Fibroblast of lung (primary cell): ENCODE measurements around the gene IZUMO1. TPM values are rescaled to one million over a fixed set of nuclear protein-coding genes. Genes with fewer than 3 reads are reported as not detected.
"Not testable (repeated sequence)": the region's sequence is repeated elsewhere in the genome, so short reads cannot be mapped to it uniquely, and the experiment has no call there.

Source experiments
- DNase-seq, 2 donors: peaks; one replicate each; pipeline versions ENCODE4 v3.0.0 to v3.0.0-alpha.2; 2010; ENCODE audit warnings: low read depth in 2 of 2
- H2AFZ ChIP-seq: 2 replicates; pipeline ENCODE4 v1.5.1; 2012; ENCODE audit warnings: low read length, control low read depth, inconsistent platforms
- H3K27ac ChIP-seq: 2 replicates; pipeline ENCODE4 v1.5.1; 2011; ENCODE audit warnings: low read length, control low read depth; ENCODE audit not compliant: insufficient read depth
- H3K27me3 ChIP-seq: 2 replicates; pipeline ENCODE4 v1.5.1; 2011; ENCODE audit warnings: mild to moderate bottlenecking, low read length; ENCODE audit not compliant: control insufficient read depth, insufficient read depth
- H3K36me3 ChIP-seq: 2 replicates; pipeline ENCODE4 v1.5.1; 2011; ENCODE audit warnings: low read length; ENCODE audit not compliant: control insufficient read depth, insufficient read depth
- H3K4me1 ChIP-seq: 2 replicates; pipeline ENCODE4 v1.5.1; 2011; ENCODE audit warnings: low read length; ENCODE audit not compliant: control insufficient read depth, insufficient read depth; ENCODE audit errors: extremely low read depth
- H3K4me2 ChIP-seq: 2 replicates; pipeline ENCODE4 v1.5.1; 2011; ENCODE audit warnings: low read length, control low read depth; ENCODE audit not compliant: insufficient read depth; ENCODE audit errors: extremely low read depth
- H3K4me3 ChIP-seq, 4 experiments: fragments of 200-600 bp in 1 of 4; sonication (generic) in 1 of 4; replicated peaks in 1 of 4; 2 replicates each; pipeline ENCODE4 v1.5.1; 2011 to 2016; ENCODE audit warnings: low read length in 4 of 4, low read depth in 3 of 4, mild to moderate bottlenecking in 3 of 4, control low read depth in 2 of 4, inconsistent platforms in 1 of 4, mixed read lengths in 1 of 4; ENCODE audit not compliant: insufficient read depth in 1 of 4; ENCODE audit errors: control extremely low read depth in 1 of 4
- H3K79me2 ChIP-seq: 2 replicates; pipeline ENCODE4 v1.5.1; 2012; ENCODE audit warnings: mild to moderate bottlenecking, low read length, inconsistent platforms; ENCODE audit not compliant: control insufficient read depth, insufficient read depth
- H3K9ac ChIP-seq: 2 replicates; pipeline ENCODE4 v1.5.1; 2011; ENCODE audit warnings: mild to moderate bottlenecking, low read length, control low read depth; ENCODE audit not compliant: insufficient read depth
- H3K9me3 ChIP-seq: 2 replicates; pipeline ENCODE4 v1.5.1; 2012; ENCODE audit warnings: low read depth, low read length; ENCODE audit not compliant: control insufficient read depth, insufficient read depth
- H4K20me1 ChIP-seq: 2 replicates; pipeline ENCODE4 v1.5.1; 2011; ENCODE audit warnings: low read length; ENCODE audit not compliant: control insufficient read depth, insufficient read depth; ENCODE audit errors: extremely low read depth
- CTCF ChIP-seq, 2 donors: IDR thresholded peaks in 1 of 2; conservative IDR thresholded peaks in 1 of 2; 1 replicate in 1 of 2; 2 replicates in 1 of 2; pipeline ENCODE4 v1.5.1; 2011 to 2012; ENCODE audit warnings: low read length in 2 of 2, control low read depth in 1 of 2, inconsistent platforms in 1 of 2, low read depth in 1 of 2, mild to moderate bottlenecking in 1 of 2
- EZH2 ChIP-seq: IDR thresholded peaks from 2 replicates; pipeline ENCODE4 v1.5.1; 2012; ENCODE audit warnings: low read length, control low read depth, mild to moderate bottlenecking; ENCODE audit errors: missing control alignments
- polyA plus RNA-seq, 2 donors: library from polyadenylated mRNA; depleted of rRNA in 1 of 2; stranded (reverse) in 1 of 2; unstranded in 1 of 2; fragments of >200 nt; gene quantifications; 2 replicates each; pipeline ENCODE4 v1.2.1, GENCODE V29; 2011 to 2012; ENCODE audit warnings: missing spikeins in 1 of 2
- total RNA-seq: library from RNA; depleted of rRNA; stranded (reverse); fragments of >200 nt; gene quantifications from 2 replicates; pipeline ENCODE4 v1.2.1, GENCODE V29; 2014

IZUMO1 gene
- total and polyA plus RNA-seq, 2 donors (not counting 1 experiment from before 2014, with no cell fraction given) = not detected

- Histone ChIP-seq H3K36me3 (no peaks in the 10 kb centered on the region), H2AFZ (no peak overlapping the region), H4K20me1 (no peaks in the 10 kb centered on the region), H3K9me3 (no peaks in the 10 kb centered on the region), H3K27ac (no peak overlapping the region), H3K27me3 (no peaks in the 10 kb centered on the region), H3K79me2 (no peaks in the 10 kb centered on the region), H3K9ac (no peak overlapping the region), H3K4me1 (peaks cover 2% of the 10 kb centered on the region), H3K4me3 (no peak overlapping the region), H3K4me2 (no peak overlapping the region)
- peak; percentile 63 to 74 for DNase-seq
- no peak for TF ChIP-seq EZH2
- no peak for TF ChIP-seq CTCF (conservative IDR thresholded peaks at IDR 0.05 in 1 of 2, IDR thresholded peaks at IDR 0.05 in 1 of 2; ENCODE audit: low read depth in 1 of 2, low read length in 2 of 2)
Observed at GRCh38 chr19:48698046-48698445, 48.7 kb downstream of the IZUMO1 start.

GRCh38 chr19:48696353-48697010 lies 50.2 kb downstream of the IZUMO1 start:
- DNase-seq = no peak
- Histone ChIP-seq H3K4me1 (peaks cover 2% of the 10 kb centered on the region), H3K79me2 (no peaks in the 10 kb centered on the region), H3K4me2 (peak overlapping the region; percentile 51), H3K9ac (peak overlapping the region; percentile 7), H2AFZ (no peak overlapping the region), H3K4me3 (no peak overlapping the region), H4K20me1 (no peaks in the 10 kb centered on the region), H3K36me3 (no peaks in the 10 kb centered on the region), H3K9me3 (no peaks in the 10 kb centered on the region), H3K27me3 (no peaks in the 10 kb centered on the region), H3K27ac (no peak overlapping the region)
- TF ChIP-seq EZH2 = no peak

- Histone ChIP-seq H3K27ac (no peak within 1 kb of the TSS), H3K4me2 (peak within 1 kb of the TSS; percentile 51), H4K20me1 (no peaks in the 10 kb centered on the region), H3K4me1 (peaks cover 2% of the 10 kb centered on the region), H2AFZ (no peak within 1 kb of the TSS), H3K9me3 (no peaks in the 10 kb centered on the region), H3K36me3 (no peaks in the 10 kb centered on the region), H3K9ac (peak within 1 kb of the TSS; percentile 7), H3K27me3 (no peaks in the 10 kb centered on the region), H3K4me3 (no peak within 1 kb of the TSS), H3K79me2 (no peaks in the 10 kb centered on the region)
- TF ChIP-seq CTCF (conservative IDR thresholded peaks at IDR 0.05 in 1 of 2, IDR thresholded peaks at IDR 0.05 in 1 of 2; ENCODE audit: low read depth in 1 of 2, low read length in 2 of 2) = no peak
- TF ChIP-seq EZH2 = no peak
- DNase-seq = no peak
Observed at GRCh38 chr19:48695743-48696352, 50.9 kb downstream of the IZUMO1 start, which contains the start of gene FUT2. FUT2 (plus strand) TSS chr19:48695971; CDS start chr19:48702957, 6,986 bp downstream.

- not testable (repeated sequence) for H2AFZ ChIP-seq, H3K9ac ChIP-seq, H3K4me3 ChIP-seq, H3K4me1 ChIP-seq, H3K27ac ChIP-seq, H3K79me2 ChIP-seq, H4K20me1 ChIP-seq, H3K36me3 ChIP-seq, H3K9me3 ChIP-seq, DNase-seq, H3K4me2 ChIP-seq, H3K27me3 ChIP-seq
Observed at GRCh38 chr19:48693629-48694028, 53.1 kb downstream of the IZUMO1 start.
